Esophagus muscularis mucosa (tissue), 4 donors: ENCODE measurements around the gene LIN28B. TPM values are rescaled to one million over a fixed set of nuclear protein-coding genes. Genes with fewer than 3 reads are reported as not detected.

Source experiments
- DNase-seq: peaks from one replicate; pipeline ENCODE4 v3.0.0-alpha.2; 2017; ENCODE audit errors: extremely low spot score
- H3K27ac ChIP-seq, 4 donors: fragments of 200-600 bp; sonication (generic); replicated peaks in 1 of 4; 1 replicate in 3 of 4; 2 replicates in 1 of 4; pipeline ENCODE4 v1.5.1; 2016 to 2019; ENCODE audit warnings: mild to moderate bottlenecking in 1 of 4
- H3K27me3 ChIP-seq, 4 donors: fragments of 200-600 bp; sonication (generic); one replicate each; pipeline versions ENCODE4 v1.5.1 to v1.6.0; 2016 to 2019
- H3K36me3 ChIP-seq, 4 donors: fragments of 200-600 bp; sonication (generic); one replicate each; pipeline ENCODE4 v1.5.1; 2016 to 2019
- H3K4me1 ChIP-seq, 4 donors: fragments of 200-600 bp; sonication (generic); one replicate each; pipeline ENCODE4 v1.5.1; 2016 to 2019
- H3K4me3 ChIP-seq, 4 donors: fragments of 200-600 bp; sonication (generic); 1 replicate in 2 of 4; 2 replicates in 2 of 4; pipeline ENCODE4 v1.5.1; 2016 to 2019; ENCODE audit warnings: mild to moderate bottlenecking in 4 of 4, moderate library complexity in 1 of 4
- H3K9me3 ChIP-seq, 4 donors: fragments of 200-600 bp; sonication (generic); 1 replicate in 3 of 4; 2 replicates in 1 of 4; pipeline ENCODE4 v1.5.1; 2016 to 2019
- CTCF ChIP-seq, 3 experiments: fragments of 200-600 bp in 2 of 3; fragments of 450-650 bp in 1 of 3; sonication (generic) in 2 of 3; IDR thresholded peaks; one replicate each; pipeline ENCODE4 v1.5.1; 2017 to 2019; ENCODE audit warnings: antibody characterized with exemption in 3 of 3, mild to moderate bottlenecking in 2 of 3, moderate library complexity in 1 of 3
- EP300 ChIP-seq: sonication (generic); formaldehyde crosslinking; IDR thresholded peaks from one replicate; pipeline ENCODE4 v1.6.1; 2017; ENCODE audit warnings: antibody characterized with exemption
- POLR2A ChIP-seq: fragments of 450-650 bp; IDR thresholded peaks from one replicate; pipeline ENCODE4 v1.6.1; 2017; ENCODE audit warnings: antibody characterized with exemption, moderate library complexity, mild to moderate bottlenecking, low read depth
- POLR2AphosphoS5 ChIP-seq, 2 donors: sonication (generic); formaldehyde crosslinking; IDR thresholded peaks; one replicate each; pipeline ENCODE4 v1.6.1; 2017; ENCODE audit warnings: antibody characterized with exemption in 2 of 2
- WGBS: methylation state at CpG from one replicate; pipeline ENCODE4 v1.1.5; 2018; 5-methylcytosine and 5-hydroxymethylcytosine counted together
- intact Hi-C: fragments of 100-400 bp; cut with DNase I; formaldehyde crosslinking; loops from one replicate; pipeline ENCODE4 v1.15.1; 2023
- total RNA-seq, 4 donors: library from RNA; depleted of rRNA; stranded (reverse); fragments of >200 nt; gene quantifications; one replicate each; pipeline versions ENCODE4 v1.1.0 to v1.2.1, GENCODE V29; 2016

The LIN28B gene
- total RNA-seq, 4 donors from 2014 or later = not detected

- 51% methylated on average over 3 of the region's 3 CpGs for WGBS
- H3K4me3 ChIP-seq = no peak overlapping the region
- H3K36me3 ChIP-seq = no peaks in the 10 kb centered on the region
- no peaks in the 10 kb centered on the region for H3K9me3 ChIP-seq
- H3K27me3 ChIP-seq = peaks cover 0 to 19% (median 0%) of the 10 kb centered on the region in 4 donors
- intact Hi-C loops = no loop called here
- no peak for TF ChIP-seq CTCF (IDR thresholded peaks at IDR 0.05)
- no peak for TF ChIP-seq EP300
- TF ChIP-seq POLR2AphosphoS5 (IDR thresholded peaks at IDR 0.05) = no peak
- no peak for TF ChIP-seq POLR2A
- no peaks in the 10 kb centered on the region for H3K4me1 ChIP-seq
- H3K27ac ChIP-seq = no peak overlapping the region
- DNase-seq = no peak
Measured at GRCh38 chr6:104928141-104928540, 28.8 kb upstream of the LIN28B start.

- Histone ChIP-seq H3K4me3 (no peak overlapping the region), H3K27ac (no peak overlapping the region), H3K4me1 (no peaks in the 10 kb centered on the region), H3K27me3 (peaks cover 0 to 25% (median 0%) of the 10 kb centered on the region in 4 donors), H3K36me3 (no peaks in the 10 kb centered on the region), H3K9me3 (no peaks in the 10 kb centered on the region)
- no peak for DNase-seq
- no peak for TF ChIP-seq POLR2A
- no peak for TF ChIP-seq POLR2AphosphoS5 (IDR thresholded peaks at IDR 0.05)
- TF ChIP-seq CTCF (IDR thresholded peaks at IDR 0.05) = no peak
- no peak for TF ChIP-seq EP300
- intact Hi-C loops = no loop called here
- WGBS = 74% methylated on average over 5 of the region's 5 CpGs
Measured at GRCh38 chr6:104929353-104929752, 27.6 kb upstream of the LIN28B start.

GRCh38 chr6:104930939-104931338 is 26.0 kb upstream of the LIN28B start:
- WGBS = 70% methylated on average over 2 of the region's 2 CpGs
- no peaks in the 10 kb centered on the region for H3K9me3 ChIP-seq
- H3K27me3 ChIP-seq = peaks cover 0 to 32% (median 0%) of the 10 kb centered on the region in 4 donors
- no peak overlapping the region for H3K27ac ChIP-seq
- no peak for DNase-seq
- H3K4me3 ChIP-seq = no peak overlapping the region
- TF ChIP-seq EP300 (no peak), CTCF (IDR thresholded peaks at IDR 0.05) (no peak), POLR2A (no peak), POLR2AphosphoS5 (IDR thresholded peaks at IDR 0.05) (no peak)
- no peaks in the 10 kb centered on the region for H3K4me1 ChIP-seq
- no peaks in the 10 kb centered on the region for H3K36me3 ChIP-seq
- intact Hi-C loops = no loop called here

GRCh38 chr6:104936766-104937535 is 20.0 kb upstream of the LIN28B start:
- 95% methylated on average over 37 of the region's 38 CpGs for WGBS
- H3K27me3 ChIP-seq = peaks cover 5 to 75% (median 17%) of the 10 kb centered on the region in 4 donors
- no peaks in the 10 kb centered on the region for H3K36me3 ChIP-seq
- peaks cover 0 to 9% (median 6%) of the 10 kb centered on the region in 4 donors for H3K9me3 ChIP-seq
- no peak for DNase-seq
- intact Hi-C loops = no loop called here
- H3K4me3 ChIP-seq = no peak overlapping the region
- no peak overlapping the region for H3K27ac ChIP-seq
- TF ChIP-seq POLR2A (no peak), EP300 (no peak), POLR2AphosphoS5 (IDR thresholded peaks at IDR 0.05) (no peak), CTCF (IDR thresholded peaks at IDR 0.05) (no peak)
- H3K4me1 ChIP-seq = peaks cover 5 to 15% (median 12%) of the 10 kb centered on the region in 4 donors
